Measurements from ENCODE around the gene MFF. TPM values are rescaled to one million over a fixed set of nuclear protein-coding genes. Genes with fewer than 3 reads are reported as not detected.
A peak's percentile ranks its signal among the peaks of the same experiment; 100 is the strongest.

MFF gene
- total RNA-seq, 2 donors from 2014 or later, result 109 to 113 TPM

DNA sequence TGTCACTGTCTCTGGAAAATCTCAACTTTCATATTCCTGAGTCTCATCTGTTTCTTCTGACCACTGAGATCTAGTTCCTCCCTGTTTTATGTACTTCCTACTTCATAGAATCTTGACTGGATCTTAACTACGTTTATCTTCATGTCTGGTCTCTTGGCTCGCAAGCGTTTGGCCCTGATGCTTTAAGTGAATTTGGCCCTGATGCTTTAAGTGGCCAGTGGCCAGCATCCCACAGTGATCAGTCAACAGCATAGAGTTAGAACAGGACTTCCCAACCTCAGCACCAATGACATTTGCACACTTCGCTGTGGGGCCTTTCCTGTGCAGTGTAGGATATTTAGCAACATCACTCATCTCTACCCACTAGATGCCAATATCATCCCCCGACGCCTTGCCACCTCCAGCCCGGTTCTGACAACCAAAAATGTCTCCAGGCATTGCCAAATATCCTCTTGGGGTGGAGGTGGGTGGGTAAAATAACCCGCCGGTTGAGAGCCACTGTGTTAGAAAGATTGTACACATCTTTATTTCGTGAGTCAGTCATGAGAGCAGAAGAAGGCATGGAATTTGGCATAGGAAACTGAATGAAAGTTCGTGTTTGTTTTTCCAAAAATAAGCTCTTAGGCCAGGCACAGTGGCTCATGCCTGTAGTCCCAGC lies 41.8 kb downstream of the MFF start:
- H3K9me3 ChIP-seq, result no peaks in the 10 kb centered on the region
- ATAC-seq (ENCODE audit: insufficient number of reproducible peaks, low FRiP score, low read depth) (peak; percentile 74), DNase-seq (ENCODE audit: low spot score) (peak; percentile 34)
- no peaks in the 10 kb centered on the region for H3K27me3 ChIP-seq (replicated peaks; ENCODE audit: insufficient read depth)
- H3K27ac ChIP-seq, result peak overlapping the region; percentile 81 to 86
- peak overlapping the region; percentile 43 for H3K4me3 ChIP-seq
- H3K4me1 ChIP-seq (ENCODE audit: control insufficient read depth in 1 of 2, low read depth in 2 of 2), result peaks cover 23 to 51% of the 10 kb centered on the region in 2 donors
- no peaks in the 10 kb centered on the region for H3K36me3 ChIP-seq
- TF ChIP-seq, protein P1, sequence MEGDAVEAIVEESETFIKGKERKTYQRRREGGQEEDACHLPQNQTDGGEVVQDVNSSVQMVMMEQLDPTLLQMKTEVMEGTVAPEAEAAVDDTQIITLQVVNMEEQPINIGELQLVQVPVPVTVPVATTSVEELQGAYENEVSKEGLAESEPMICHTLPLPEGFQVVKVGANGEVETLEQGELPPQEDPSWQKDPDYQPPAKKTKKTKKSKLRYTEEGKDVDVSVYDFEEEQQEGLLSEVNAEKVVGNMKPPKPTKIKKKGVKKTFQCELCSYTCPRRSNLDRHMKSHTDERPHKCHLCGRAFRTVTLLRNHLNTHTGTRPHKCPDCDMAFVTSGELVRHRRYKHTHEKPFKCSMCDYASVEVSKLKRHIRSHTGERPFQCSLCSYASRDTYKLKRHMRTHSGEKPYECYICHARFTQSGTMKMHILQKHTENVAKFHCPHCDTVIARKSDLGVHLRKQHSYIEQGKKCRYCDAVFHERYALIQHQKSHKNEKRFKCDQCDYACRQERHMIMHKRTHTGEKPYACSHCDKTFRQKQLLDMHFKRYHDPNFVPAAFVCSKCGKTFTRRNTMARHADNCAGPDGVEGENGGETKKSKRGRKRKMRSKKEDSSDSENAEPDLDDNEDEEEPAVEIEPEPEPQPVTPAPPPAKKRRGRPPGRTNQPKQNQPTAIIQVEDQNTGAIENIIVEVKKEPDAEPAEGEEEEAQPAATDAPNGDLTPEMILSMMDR (IDR thresholded peaks at IDR 0.05), result no peak

DNA sequence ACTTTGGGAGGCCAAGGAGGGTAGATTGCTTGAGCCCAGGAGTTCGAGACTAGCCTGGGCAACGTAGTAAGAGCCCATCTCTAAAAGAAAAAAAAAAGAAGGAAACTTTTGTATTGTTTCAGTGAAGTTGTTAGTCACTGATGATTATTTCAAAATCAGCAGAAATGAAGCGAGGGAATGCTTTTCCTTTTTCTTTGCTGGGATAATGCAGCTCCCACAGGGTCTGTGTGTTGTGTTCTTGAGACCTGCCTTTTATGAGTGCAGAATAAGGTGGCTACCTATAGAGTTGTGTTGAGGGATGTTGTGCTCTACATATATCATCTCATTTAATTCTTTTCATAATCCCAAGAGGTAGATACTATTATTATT lies 42.4 kb downstream of the MFF start:
- H3K27ac ChIP-seq, result peak overlapping the region; percentile 81 to 86
- ATAC-seq (ENCODE audit: insufficient number of reproducible peaks, low FRiP score, low read depth), result no peak
- no peaks in the 10 kb centered on the region for H3K9me3 ChIP-seq
- H3K4me1 ChIP-seq (ENCODE audit: control insufficient read depth in 1 of 2, low read depth in 2 of 2), result peaks cover 23 to 56% of the 10 kb centered on the region in 2 donors
- DNase-seq (ENCODE audit: low spot score), result no peak
- TF ChIP-seq, protein P1 (IDR thresholded peaks at IDR 0.05), result no peak
- no peaks in the 10 kb centered on the region for H3K27me3 ChIP-seq (replicated peaks; ENCODE audit: insufficient read depth)
- no peak overlapping the region for H3K4me3 ChIP-seq
- no peaks in the 10 kb centered on the region for H3K36me3 ChIP-seq

- DNase-seq (ENCODE audit: low spot score) (no peak), ATAC-seq (ENCODE audit: insufficient number of reproducible peaks, low FRiP score, low read depth) (no peak)
- H3K36me3 ChIP-seq, result no peaks in the 10 kb centered on the region
- H3K4me1 ChIP-seq (ENCODE audit: control insufficient read depth in 1 of 2, low read depth in 2 of 2), result peaks cover 23 to 56% of the 10 kb centered on the region in 2 donors
- no peaks in the 10 kb centered on the region for H3K9me3 ChIP-seq
- TF ChIP-seq, protein P1 (IDR thresholded peaks at IDR 0.05), result no peak
- peak overlapping the region; percentile 20 to 22 for H3K27ac ChIP-seq
- no peak overlapping the region for H3K4me3 ChIP-seq
- H3K27me3 ChIP-seq (replicated peaks; ENCODE audit: insufficient read depth), result no peaks in the 10 kb centered on the region
These were observed 43.5 kb downstream of the MFF start for GRCh38 chr2:227368574-227368973.

DNA sequence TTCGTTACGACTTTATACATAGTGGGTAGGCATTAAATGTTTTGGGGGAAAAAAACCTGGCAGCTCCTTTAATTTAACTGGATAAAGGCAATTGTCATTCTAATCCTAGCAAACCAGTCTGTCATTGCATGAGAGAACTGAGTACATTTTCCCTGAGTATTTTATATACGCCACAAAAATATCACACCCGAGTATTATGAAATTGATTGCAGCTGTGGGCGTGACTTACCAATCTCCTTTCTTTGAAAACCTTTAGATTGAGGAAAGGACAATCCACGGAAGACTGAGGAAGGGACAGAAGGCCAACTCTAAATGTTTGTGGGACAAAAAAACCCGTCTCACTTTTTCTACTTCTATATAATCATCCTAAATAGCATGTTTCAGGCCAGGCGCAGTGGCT lies 45.0 kb downstream of the MFF start:
- Histone ChIP-seq H3K4me3 (no peak overlapping the region), H3K27ac (peak overlapping the region; percentile 56 to 64)
- DNase-seq (ENCODE audit: low spot score), result no peak

GRCh38 chr2:227370791-227371312 lies 45.8 kb downstream of the MFF start:
- H3K36me3 ChIP-seq, result no peaks in the 10 kb centered on the region
- TF ChIP-seq, protein P1 (IDR thresholded peaks at IDR 0.05), result no peak
- no peaks in the 10 kb centered on the region for H3K9me3 ChIP-seq
- peak; percentile 18 for DNase-seq (ENCODE audit: low spot score)
- no peaks in the 10 kb centered on the region for H3K27me3 ChIP-seq (replicated peaks; ENCODE audit: insufficient read depth)
- H3K4me3 ChIP-seq, result peak overlapping the region; percentile 46
- peak overlapping the region; percentile 58 to 64 for H3K27ac ChIP-seq
- ATAC-seq (ENCODE audit: insufficient number of reproducible peaks, low FRiP score, low read depth), result peak; percentile 55
- H3K4me1 ChIP-seq (ENCODE audit: control insufficient read depth in 1 of 2, low read depth in 2 of 2), result peaks cover 14 to 41% of the 10 kb centered on the region in 2 donors

More for the DNA sequence above, 45.0 kb downstream of the MFF start:
- Histone ChIP-seq H3K4me1 (ENCODE audit: control insufficient read depth in 1 of 2, low read depth in 2 of 2) (peaks cover 16 to 46% of the 10 kb centered on the region in 2 donors), H3K27me3 (replicated peaks; ENCODE audit: insufficient read depth) (no peaks in the 10 kb centered on the region), H3K36me3 (no peaks in the 10 kb centered on the region), H3K9me3 (no peaks in the 10 kb centered on the region)
- TF ChIP-seq, protein P1 (IDR thresholded peaks at IDR 0.05), result no peak
- ATAC-seq (ENCODE audit: insufficient number of reproducible peaks, low FRiP score, low read depth), result no peak
